Kidney (tissue), 14 donors: Measurements from ENCODE around the gene MAGI3. TPM values are rescaled to one million over a fixed set of nuclear protein-coding genes. Genes with fewer than 3 reads are reported as not detected.

Source experiments
- DNase-seq, 5 donors: peaks; one replicate each; pipeline ENCODE4 v3.0.0-alpha.2; 2013 to 2020
- FAIRE-seq: peaks from 2 replicates; lab custom pipeline; 2012; peaks lifted over from hg19 to GRCh38; lab: Jason Lieb, UNC
- H3K27ac ChIP-seq, 2 donors: one replicate each; pipeline ENCODE4 v1.7.0; 2013; ENCODE audit warnings: low read depth in 2 of 2, low read length in 2 of 2, inconsistent platforms in 1 of 2
- H3K27me3 ChIP-seq: one replicate; pipeline ENCODE4 v1.7.1; 2013; ENCODE audit warnings: low read length, inconsistent platforms; ENCODE audit not compliant: control insufficient read depth, insufficient read depth
- H3K36me3 ChIP-seq, 3 donors: one replicate each; pipeline versions ENCODE4 v1.7.0 to v1.7.1; 2013; ENCODE audit warnings: low read length in 3 of 3, control low read depth in 1 of 3, inconsistent platforms in 1 of 3; ENCODE audit not compliant: insufficient read depth in 3 of 3, control insufficient read depth in 2 of 3
- H3K4me1 ChIP-seq, 3 donors: one replicate each; pipeline versions ENCODE4 v1.7.0 to v1.7.1; 2013; ENCODE audit warnings: low read length in 3 of 3, inconsistent platforms in 1 of 3, low read depth in 1 of 3; ENCODE audit not compliant: control insufficient read depth in 2 of 3, insufficient read depth in 2 of 3
- H3K4me3 ChIP-seq, 3 donors: one replicate each; pipeline versions ENCODE4 v1.7.0 to v1.8.1; 2013; ENCODE audit warnings: low read length in 3 of 3, control low read depth in 1 of 3, inconsistent platforms in 1 of 3
- H3K9ac ChIP-seq, 3 donors: one replicate each; pipeline versions ENCODE4 v1.7.0 to v1.7.1; 2013; ENCODE audit warnings: low read length in 3 of 3, control low read depth in 1 of 3, inconsistent platforms in 1 of 3
- H3K9me3 ChIP-seq, 3 donors: one replicate each; pipeline versions ENCODE4 v1.7.0 to v1.7.1; 2013; ENCODE audit warnings: low read length in 3 of 3, control low read depth in 1 of 3, inconsistent platforms in 1 of 3; ENCODE audit not compliant: control insufficient read depth in 2 of 3, insufficient read depth in 1 of 3
- intact Hi-C: fragments of 100-400 bp; cut with DNase I; formaldehyde crosslinking; loops from one replicate; pipeline ENCODE4 v1.11.1; 2022
- polyA plus RNA-seq: library from polyadenylated mRNA; stranded (reverse); fragments of 350-450 nt; fragmentation: Illumina TruSeq; extraction: RNeasy Lipid Tissue Mini Kit (QIAGEN cat#74804); gene quantifications from one replicate; pipeline ENCODE4 v1.2.3, GENCODE V29; 2014; ENCODE audit warnings: low read depth, low replicate concordance; ENCODE audit not compliant: insufficient read depth
- total RNA-seq: library from RNA; stranded (reverse); fragmentation: NEBNext Ultra II Directional; extraction: Animal tissue kit (Norgen Biotek cat#: 25700); gene quantifications from one replicate; pipeline ENCODE4 v1.2.1, GENCODE V29; 2021
- TF ChIP-seq, protein P1 (sequence below): IDR thresholded peaks from 3 replicates; pipeline ENCODE4 v1.5.1; 2012; ENCODE audit warnings: mild to moderate bottlenecking, moderate library complexity, borderline replicate concordance; ENCODE audit not compliant: insufficient read depth; ENCODE audit errors: extremely low read depth
- donor health status: control.
- donor health status: control.
- donor health status: control.
- donor health status: control.
- donor health status: control.
- donor health status: DM: yes; HTN: yes; CAD: no.
- donor health status: Normal renal cell carcinoma (clear cell type).

Gene MAGI3
- total and polyA plus RNA-seq, 2 donors from 2014 or later, result 5.6 to 25.9 TPM

DNA sequence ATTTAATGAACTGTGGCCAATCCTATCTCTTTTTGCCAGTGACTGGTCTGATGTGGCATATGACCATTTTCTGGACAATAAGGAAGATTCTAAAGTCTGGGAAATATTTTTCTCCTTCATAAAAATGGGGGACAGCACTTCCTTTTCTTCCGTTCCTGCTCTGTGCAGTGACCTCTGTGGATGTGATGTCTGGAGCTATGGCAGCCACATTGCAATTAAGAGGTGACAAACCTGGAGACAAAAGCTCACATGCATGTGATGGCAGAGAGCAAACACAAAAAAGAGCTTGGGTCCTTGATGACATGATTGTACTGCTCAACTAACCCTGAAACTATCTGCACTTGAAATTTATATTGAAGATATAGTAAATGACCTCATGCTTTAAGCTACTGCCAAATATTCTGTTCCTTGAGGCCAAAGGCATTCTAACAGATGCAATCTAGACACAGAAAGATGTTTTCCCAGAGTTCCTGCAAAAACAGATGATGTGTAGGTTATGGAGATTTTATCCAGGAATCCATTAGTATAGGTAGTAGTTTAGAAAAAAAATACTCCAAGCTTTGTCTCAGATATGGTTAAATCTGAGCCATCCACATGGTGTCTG lies 2.2 kb upstream of the MAGI3 start:
- Histone ChIP-seq H3K9me3 (no peaks in the 10 kb centered on the region), H3K27me3 (no peaks in the 10 kb centered on the region), H3K4me3 (peak overlapping the region in 1 of 3 donors; percentile 93), H3K9ac (peak overlapping the region in 2 of 3 donors; percentile 9 to 68), H3K36me3 (no peaks in the 10 kb centered on the region), H3K4me1 (peaks cover 3 to 8% (median 3%) of the 10 kb centered on the region in 3 donors), H3K27ac (peak overlapping the region in 1 of 2 donors; percentile 62)
- FAIRE-seq, result no peak
- intact Hi-C loops, result no loop called here
- DNase-seq, result no peak
- TF ChIP-seq, protein P1, sequence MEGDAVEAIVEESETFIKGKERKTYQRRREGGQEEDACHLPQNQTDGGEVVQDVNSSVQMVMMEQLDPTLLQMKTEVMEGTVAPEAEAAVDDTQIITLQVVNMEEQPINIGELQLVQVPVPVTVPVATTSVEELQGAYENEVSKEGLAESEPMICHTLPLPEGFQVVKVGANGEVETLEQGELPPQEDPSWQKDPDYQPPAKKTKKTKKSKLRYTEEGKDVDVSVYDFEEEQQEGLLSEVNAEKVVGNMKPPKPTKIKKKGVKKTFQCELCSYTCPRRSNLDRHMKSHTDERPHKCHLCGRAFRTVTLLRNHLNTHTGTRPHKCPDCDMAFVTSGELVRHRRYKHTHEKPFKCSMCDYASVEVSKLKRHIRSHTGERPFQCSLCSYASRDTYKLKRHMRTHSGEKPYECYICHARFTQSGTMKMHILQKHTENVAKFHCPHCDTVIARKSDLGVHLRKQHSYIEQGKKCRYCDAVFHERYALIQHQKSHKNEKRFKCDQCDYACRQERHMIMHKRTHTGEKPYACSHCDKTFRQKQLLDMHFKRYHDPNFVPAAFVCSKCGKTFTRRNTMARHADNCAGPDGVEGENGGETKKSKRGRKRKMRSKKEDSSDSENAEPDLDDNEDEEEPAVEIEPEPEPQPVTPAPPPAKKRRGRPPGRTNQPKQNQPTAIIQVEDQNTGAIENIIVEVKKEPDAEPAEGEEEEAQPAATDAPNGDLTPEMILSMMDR, result no peak

DNA sequence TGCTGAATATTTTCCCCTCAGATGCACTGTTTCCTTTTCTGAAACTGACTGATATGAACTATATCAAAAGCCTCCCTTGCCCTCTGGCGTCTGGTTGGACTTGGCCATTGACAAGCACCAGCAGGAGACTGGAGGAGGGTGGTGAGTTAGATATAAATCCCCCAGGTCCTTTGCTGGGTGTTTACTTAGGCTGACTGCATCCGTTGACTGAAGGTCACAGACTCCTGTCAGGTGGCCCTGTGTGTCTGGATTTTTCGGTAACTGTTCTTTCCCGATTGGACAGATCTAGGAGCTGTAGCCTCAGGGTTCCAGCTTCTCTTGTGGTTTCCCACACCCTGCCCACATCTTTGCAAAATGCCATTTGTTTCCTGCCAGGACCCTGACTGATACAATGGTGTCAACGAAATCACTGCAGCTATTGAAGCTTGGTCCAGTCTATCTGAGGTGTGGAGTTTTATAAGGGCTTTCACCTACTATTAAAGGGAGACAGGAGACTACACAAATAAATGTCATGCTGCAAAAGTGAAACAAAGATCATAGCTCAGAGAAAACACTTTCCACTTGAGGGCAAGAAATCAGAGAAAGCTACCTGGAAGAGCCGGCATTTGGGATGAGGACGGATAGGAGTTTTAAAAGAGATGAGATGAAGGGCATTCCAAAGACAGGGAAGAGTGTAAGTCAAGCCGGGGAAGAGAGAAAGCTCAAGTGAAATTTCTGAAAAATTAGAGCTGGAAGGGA lies 1.5 kb upstream of the MAGI3 start:
- Histone ChIP-seq H3K36me3 (no peaks in the 10 kb centered on the region), H3K27me3 (no peaks in the 10 kb centered on the region), H3K4me1 (peaks cover 3 to 8% (median 3%) of the 10 kb centered on the region in 3 donors), H3K27ac (peak overlapping the region; percentile 43 to 62), H3K9ac (peak overlapping the region in 2 of 3 donors; percentile 68 to 69), H3K4me3 (peak overlapping the region; percentile 86 to 93 (median 89)), H3K9me3 (no peaks in the 10 kb centered on the region)
- FAIRE-seq (no peak), DNase-seq (peak in 4 of 5 donors; percentile 14 to 47 (median 42))
- TF ChIP-seq, protein P1, result no peak
- intact Hi-C loops, result no loop called here

DNA sequence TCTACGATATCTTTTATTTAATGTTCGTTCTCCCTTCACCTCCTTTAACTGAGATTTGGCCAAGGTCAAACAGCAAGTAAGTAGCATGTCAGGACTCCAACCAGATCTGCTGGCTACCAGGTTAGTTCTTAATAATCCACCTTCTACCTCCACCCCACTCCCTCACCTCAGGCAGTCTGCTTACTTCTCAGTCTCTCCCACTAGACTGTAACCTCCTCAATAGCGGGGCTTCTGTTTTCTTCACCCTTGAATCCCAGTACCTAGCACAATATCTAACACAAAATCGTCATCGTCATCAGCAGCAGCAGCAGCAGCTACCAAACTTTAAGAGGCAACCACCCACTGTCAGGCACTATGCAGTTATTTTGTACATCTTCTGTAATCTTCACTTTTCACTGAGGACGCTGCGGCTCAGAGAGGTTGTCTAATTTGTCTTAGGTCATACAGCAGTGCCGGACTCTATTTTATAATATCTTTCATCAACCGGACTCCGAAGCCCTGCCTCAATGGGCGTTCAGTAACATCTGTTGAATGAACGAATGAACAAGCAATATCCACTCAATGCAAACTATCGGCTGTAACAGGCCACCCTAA lies 859 bp upstream of the MAGI3 start:
- intact Hi-C loops, result no loop called here

More for the DNA sequence above, 859 bp upstream of the MAGI3 start:
- DNase-seq, result peak in 2 of 5 donors; percentile 12 to 44
- no peak for FAIRE-seq
- Histone ChIP-seq H3K27ac (peak overlapping the region; percentile 43 to 62), H3K27me3 (no peaks in the 10 kb centered on the region), H3K36me3 (no peaks in the 10 kb centered on the region), H3K4me3 (peak overlapping the region; percentile 86 to 93 (median 89)), H3K9ac (peak overlapping the region; percentile 68 to 79 (median 69)), H3K9me3 (no peaks in the 10 kb centered on the region), H3K4me1 (peaks cover 3 to 8% (median 3%) of the 10 kb centered on the region in 3 donors)
- TF ChIP-seq, protein P1, result no peak
